Measurements from ENCODE around the gene APOL6.

GRCh38 chr22:35605369-35605680 lies 42.9 kb upstream of the APOL6 start:
- TF ChIP-seq CTCF (IDR thresholded peaks at IDR 0.05; ENCODE audit: low read length) (no peak), EZH2 (IDR thresholded peaks at IDR 0.05; ENCODE audit: borderline replicate concordance, low read length) (no peak)

Measured in OCI-LY1 (cell line).